Endothelial cell of umbilical vein (primary cell): ENCODE measurements around the gene PFDN5.

ENCODE experiments used
- CTCF ChIP-seq, 2 donors: IDR thresholded peaks; 1 replicate in 1 of 2; 2 replicates in 1 of 2; pipeline ENCODE4 v1.5.1; 2011; ENCODE audit warnings: low read length in 2 of 2, mild to moderate bottlenecking in 2 of 2, moderate library complexity in 2 of 2, control low read depth in 1 of 2, inconsistent platforms in 1 of 2, low read depth in 1 of 2; ENCODE audit not compliant: insufficient read depth in 1 of 2; ENCODE audit errors: extremely low read depth in 1 of 2
- FOS ChIP-seq: IDR thresholded peaks from 2 replicates; pipeline ENCODE4 v1.6.1; 2011; ENCODE audit warnings: mild to moderate bottlenecking, low read length, moderate library complexity, borderline replicate concordance; ENCODE audit not compliant: insufficient read depth
- MAX ChIP-seq: IDR thresholded peaks from 2 replicates; pipeline ENCODE4 v1.6.1; 2011; ENCODE audit not compliant: insufficient read depth, insufficient read length
- MYC ChIP-seq: IDR thresholded peaks from one replicate; pipeline ENCODE4 v1.6.1; 2011; ENCODE audit warnings: mild to moderate bottlenecking, low read depth, low read length
- POLR2A ChIP-seq: IDR thresholded peaks from 2 replicates; pipeline ENCODE4 v1.6.1; 2012; ENCODE audit warnings: low read depth, mild to moderate bottlenecking, control low read depth, low read length
- POLR2AphosphoS5 ChIP-seq: IDR thresholded peaks from 2 replicates; pipeline ENCODE4 v1.6.1; 2012; ENCODE audit warnings: low read depth, mild to moderate bottlenecking, control low read depth, low read length, moderate library complexity; ENCODE audit not compliant: insufficient read depth

- TF ChIP-seq POLR2A (no peak), CTCF (IDR thresholded peaks at IDR 0.05; ENCODE audit: extremely low read depth in 1 of 2, insufficient read depth in 1 of 2, low read depth in 1 of 2, low read length in 2 of 2) (no peak), POLR2AphosphoS5 (no peak), MAX (no peak), MYC (no peak), FOS (no peak)
Observed at GRCh38 chr12:53324113-53324778, 28.9 kb downstream of the PFDN5 start.
